Breast epithelium (tissue), 4 donors: ENCODE results near the gene NRXN3. TPM values are rescaled to one million over a fixed set of nuclear protein-coding genes. Genes with fewer than 3 reads are reported as not detected.

Experiments used
- DNase-seq, 2 donors: peaks; one replicate each; pipeline ENCODE4 v3.0.0-alpha.2; 2019; ENCODE audit warnings: low spot score in 2 of 2
- H3K27ac ChIP-seq, 2 donors: fragments of 200-600 bp; sonication (generic) in 1 of 2; one replicate each; pipeline ENCODE4 v1.5.1; 2016 to 2019; ENCODE audit warnings: mild to moderate bottlenecking in 1 of 2
- H3K27me3 ChIP-seq, 2 donors: fragments of 200-600 bp; sonication (generic) in 1 of 2; one replicate each; pipeline versions ENCODE4 v1.5.1 to v1.6.0; 2017 to 2019; ENCODE audit warnings: control low read depth in 1 of 2, mild to moderate bottlenecking in 1 of 2
- H3K36me3 ChIP-seq: fragments of 200-600 bp; one replicate; pipeline ENCODE4 v1.5.1; 2019
- H3K4me1 ChIP-seq, 2 donors: fragments of 200-600 bp; sonication (generic); one replicate each; pipeline ENCODE4 v1.5.1; 2016 to 2019; ENCODE audit warnings: control low read depth in 1 of 2
- H3K4me3 ChIP-seq, 3 donors: fragments of 200-600 bp; sonication (generic); 1 replicate in 2 of 3; 2 replicates in 1 of 3; pipeline ENCODE4 v1.5.1; 2016 to 2019; ENCODE audit warnings: mild to moderate bottlenecking in 3 of 3, moderate library complexity in 2 of 3
- H3K9me3 ChIP-seq, 2 donors: fragments of 200-600 bp; sonication (generic) in 1 of 2; one replicate each; pipeline ENCODE4 v1.5.1; 2016 to 2019; ENCODE audit warnings: control low read depth in 1 of 2
- POLR2A ChIP-seq: fragments of 450-650 bp; IDR thresholded peaks from one replicate; pipeline ENCODE4 v1.6.1; 2016; ENCODE audit warnings: antibody characterized with exemption, mild to moderate bottlenecking, moderate library complexity
- POLR2AphosphoS5 ChIP-seq, 3 donors: sonication (generic); formaldehyde crosslinking; IDR thresholded peaks; one replicate each; pipeline ENCODE4 v1.6.1; 2017; ENCODE audit warnings: antibody characterized with exemption in 3 of 3
- intact Hi-C: fragments of 100-400 bp; cut with DNase I; formaldehyde crosslinking; loops from one replicate; pipeline ENCODE4 v1.15.1; 2023; ENCODE audit warnings: low total_unique reads
- total RNA-seq, 3 donors: library from RNA; depleted of rRNA; stranded (reverse); fragments of >200 nt; gene quantifications; one replicate each; pipeline ENCODE4 v1.1.0, GENCODE V29; 2016
- TF ChIP-seq, protein P1 (sequence below), 3 donors: fragments of 450-650 bp; IDR thresholded peaks; one replicate each; pipeline ENCODE4 v1.5.1; 2016 to 2017; ENCODE audit warnings: antibody characterized with exemption in 3 of 3, mild to moderate bottlenecking in 3 of 3, moderate library complexity in 3 of 3

Gene NRXN3
- total RNA-seq, 3 donors from 2014 or later, result 2.9 to 3.6 (median 3.5) TPM

DNA sequence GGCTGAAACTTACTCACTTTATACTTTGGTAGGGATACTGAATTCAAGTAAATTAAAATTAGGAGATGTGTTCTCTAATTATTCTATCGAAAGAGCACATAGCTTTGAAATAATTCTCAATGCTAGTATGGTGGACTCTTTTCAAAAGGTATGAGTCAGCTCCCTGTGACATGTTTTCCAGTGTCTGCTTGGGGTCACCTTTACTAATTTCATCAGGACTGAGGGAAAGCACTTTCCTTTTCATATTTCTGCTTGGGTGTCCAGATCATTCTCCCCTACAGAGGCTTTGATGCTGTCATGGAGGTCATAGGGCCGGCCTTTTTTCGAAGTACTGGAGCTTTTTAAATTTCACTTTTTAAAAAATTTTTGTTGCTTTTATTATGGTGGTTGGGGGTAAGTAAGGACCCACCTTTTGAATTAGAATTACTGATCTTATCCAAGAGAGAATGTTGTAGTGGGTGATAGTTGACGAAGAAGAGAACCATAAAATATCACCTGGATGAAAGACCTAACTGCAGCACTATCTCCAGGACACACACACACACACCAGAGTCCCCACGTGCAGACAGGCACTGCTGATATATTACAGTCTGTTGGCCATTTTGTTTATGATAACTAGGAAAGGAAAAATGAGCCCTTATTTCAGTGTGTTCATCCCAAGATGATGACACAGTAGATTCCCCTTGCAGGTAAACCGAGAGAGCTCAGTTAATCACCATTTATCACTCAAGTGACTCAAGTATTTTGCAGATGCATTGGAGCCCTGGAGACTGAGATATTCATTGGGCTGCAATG, 1482.5 kb downstream of the NRXN3 start:
- H3K36me3 ChIP-seq, result no peaks in the 10 kb centered on the region
- no peaks in the 10 kb centered on the region for H3K4me1 ChIP-seq
- no peaks in the 10 kb centered on the region for H3K27me3 ChIP-seq
- no peak overlapping the region for H3K27ac ChIP-seq
- no peak for DNase-seq
- intact Hi-C loops, result no loop called here
- H3K9me3 ChIP-seq, result peaks cover 0 to 5% of the 10 kb centered on the region in 2 donors
- TF ChIP-seq POLR2AphosphoS5 (IDR thresholded peaks at IDR 0.05), result no peak
- TF ChIP-seq, protein P1, sequence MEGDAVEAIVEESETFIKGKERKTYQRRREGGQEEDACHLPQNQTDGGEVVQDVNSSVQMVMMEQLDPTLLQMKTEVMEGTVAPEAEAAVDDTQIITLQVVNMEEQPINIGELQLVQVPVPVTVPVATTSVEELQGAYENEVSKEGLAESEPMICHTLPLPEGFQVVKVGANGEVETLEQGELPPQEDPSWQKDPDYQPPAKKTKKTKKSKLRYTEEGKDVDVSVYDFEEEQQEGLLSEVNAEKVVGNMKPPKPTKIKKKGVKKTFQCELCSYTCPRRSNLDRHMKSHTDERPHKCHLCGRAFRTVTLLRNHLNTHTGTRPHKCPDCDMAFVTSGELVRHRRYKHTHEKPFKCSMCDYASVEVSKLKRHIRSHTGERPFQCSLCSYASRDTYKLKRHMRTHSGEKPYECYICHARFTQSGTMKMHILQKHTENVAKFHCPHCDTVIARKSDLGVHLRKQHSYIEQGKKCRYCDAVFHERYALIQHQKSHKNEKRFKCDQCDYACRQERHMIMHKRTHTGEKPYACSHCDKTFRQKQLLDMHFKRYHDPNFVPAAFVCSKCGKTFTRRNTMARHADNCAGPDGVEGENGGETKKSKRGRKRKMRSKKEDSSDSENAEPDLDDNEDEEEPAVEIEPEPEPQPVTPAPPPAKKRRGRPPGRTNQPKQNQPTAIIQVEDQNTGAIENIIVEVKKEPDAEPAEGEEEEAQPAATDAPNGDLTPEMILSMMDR (IDR thresholded peaks at IDR 0.05), result no peak
- no peak for TF ChIP-seq POLR2A
- no peak overlapping the region for H3K4me3 ChIP-seq

DNA sequence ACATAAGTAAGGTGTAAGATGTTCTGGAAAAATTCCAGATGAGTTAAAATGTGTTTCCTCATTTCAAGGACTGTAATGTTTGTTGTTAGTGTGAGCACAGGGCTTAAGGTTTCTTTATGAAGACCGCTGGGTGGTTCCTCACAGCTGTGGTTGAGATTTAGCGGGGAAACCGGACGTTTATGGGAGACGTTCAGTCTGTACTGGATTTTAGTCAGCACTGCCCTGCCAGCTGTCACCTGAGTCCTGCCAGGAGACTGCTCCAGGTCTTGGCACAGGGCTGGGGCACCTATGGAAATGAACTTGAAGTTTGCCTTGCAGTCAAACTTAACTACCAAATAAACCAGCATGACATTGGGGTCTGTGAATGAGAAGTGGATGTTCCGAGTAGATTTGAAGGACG, 1485.9 kb downstream of the NRXN3 start:
- H3K36me3 ChIP-seq, result no peaks in the 10 kb centered on the region
- intact Hi-C loops, result no loop called here
- no peak for DNase-seq
- no peaks in the 10 kb centered on the region for H3K4me1 ChIP-seq
- no peaks in the 10 kb centered on the region for H3K27me3 ChIP-seq
- TF ChIP-seq POLR2AphosphoS5 (IDR thresholded peaks at IDR 0.05) (no peak), POLR2A (no peak)
- TF ChIP-seq, protein P1 (IDR thresholded peaks at IDR 0.05), result no peak
- H3K9me3 ChIP-seq, result peaks cover 0 to 5% of the 10 kb centered on the region in 2 donors
- no peak overlapping the region for H3K27ac ChIP-seq
- H3K4me3 ChIP-seq, result no peak overlapping the region

GRCh38 chr14:79656496-79656895, 1486.3 kb downstream of the NRXN3 start:
- no peak overlapping the region for H3K4me3 ChIP-seq
- no peaks in the 10 kb centered on the region for H3K4me1 ChIP-seq
- H3K36me3 ChIP-seq, result no peaks in the 10 kb centered on the region
- intact Hi-C loops, result no loop called here
- TF ChIP-seq POLR2AphosphoS5 (IDR thresholded peaks at IDR 0.05) (no peak), POLR2A (no peak)
- TF ChIP-seq, protein P1 (IDR thresholded peaks at IDR 0.05), result no peak
- no peak overlapping the region for H3K27ac ChIP-seq
- DNase-seq, result no peak
- no peaks in the 10 kb centered on the region for H3K27me3 ChIP-seq
- H3K9me3 ChIP-seq, result peaks cover 0 to 5% of the 10 kb centered on the region in 2 donors

DNA sequence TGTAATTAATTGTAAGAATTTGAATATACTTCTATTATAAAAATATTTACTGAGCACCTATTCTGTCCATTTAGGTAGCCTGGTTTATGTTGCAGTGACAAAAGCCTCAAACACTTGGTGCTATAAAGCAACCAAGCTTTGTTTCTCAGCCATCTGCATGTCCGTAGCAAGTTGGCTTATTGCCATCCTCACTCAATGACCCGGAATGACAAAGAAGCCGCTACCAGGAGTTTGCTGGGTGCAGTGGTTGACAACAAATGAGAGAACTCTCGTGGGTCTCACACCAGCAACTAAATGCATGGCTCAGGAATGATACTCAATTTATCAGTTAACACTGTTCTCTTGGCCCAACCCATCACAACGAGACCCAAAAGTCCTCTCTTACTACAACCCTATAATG, 1488.0 kb downstream of the NRXN3 start:
- no peaks in the 10 kb centered on the region for H3K27me3 ChIP-seq
- H3K27ac ChIP-seq, result no peak overlapping the region
- peaks cover 0 to 5% of the 10 kb centered on the region in 2 donors for H3K9me3 ChIP-seq
- no peaks in the 10 kb centered on the region for H3K36me3 ChIP-seq
- no peak overlapping the region for H3K4me3 ChIP-seq
- TF ChIP-seq POLR2A, result no peak
- no peak for TF ChIP-seq POLR2AphosphoS5 (IDR thresholded peaks at IDR 0.05)
- TF ChIP-seq, protein P1 (IDR thresholded peaks at IDR 0.05), result no peak
- intact Hi-C loops, result no loop called here
- DNase-seq, result no peak
- no peaks in the 10 kb centered on the region for H3K4me1 ChIP-seq

DNA sequence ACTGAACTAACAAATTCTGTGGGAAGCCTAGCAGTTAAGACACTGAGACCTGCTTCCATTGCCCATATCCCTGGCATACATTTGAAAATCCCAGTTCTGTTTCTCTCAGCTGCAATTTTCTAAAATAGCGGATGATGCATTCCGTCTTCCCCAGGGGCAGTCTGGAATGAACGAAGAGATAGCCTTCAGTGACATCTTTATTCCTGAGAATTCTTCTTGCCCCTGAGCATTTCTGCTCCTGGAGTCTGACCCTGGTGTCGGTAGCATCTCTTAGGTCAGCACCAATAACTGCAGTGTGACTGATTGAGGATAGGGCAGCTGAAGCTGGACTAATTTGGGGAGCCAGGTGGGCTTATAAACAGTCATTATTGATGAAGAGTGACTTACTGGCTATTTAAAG, 1488.6 kb downstream of the NRXN3 start:
- Histone ChIP-seq H3K36me3 (no peaks in the 10 kb centered on the region), H3K4me3 (no peak overlapping the region), H3K27me3 (no peaks in the 10 kb centered on the region), H3K9me3 (peaks cover 0 to 4% of the 10 kb centered on the region in 2 donors), H3K4me1 (no peaks in the 10 kb centered on the region), H3K27ac (no peak overlapping the region)
- TF ChIP-seq, protein P1 (IDR thresholded peaks at IDR 0.05), result no peak
- TF ChIP-seq POLR2A (no peak), POLR2AphosphoS5 (IDR thresholded peaks at IDR 0.05) (no peak)
- no peak for DNase-seq
- intact Hi-C loops, result no loop called here
